Right lobe of liver (tissue), 6 donors: ENCODE results near the gene GABRG3. TPM values are rescaled to one million over a fixed set of nuclear protein-coding genes. Genes with fewer than 3 reads are reported as not detected.
A peak's percentile ranks its signal among the peaks of the same experiment; 100 is the strongest.

Experiments
- ATAC-seq, 4 donors: fragments of 200-7000 bp; cut with Tn5 transposase; one replicate each; pipeline ENCODE4 v1.9.1; 2020; ENCODE audit warnings: mild to moderate bottlenecking in 4 of 4, moderate library complexity in 4 of 4
- DNase-seq, 3 donors: peaks; one replicate each; pipeline ENCODE4 v3.0.0-alpha.2; 2020
- H3K27ac ChIP-seq, 3 donors: fragments of 200-600 bp; one replicate each; pipeline ENCODE4 v1.8.0; 2022
- H3K27me3 ChIP-seq, 2 donors: fragments of 200-600 bp; one replicate each; pipeline ENCODE4 v1.8.0; 2022
- H3K36me3 ChIP-seq, 4 donors: fragments of 200-600 bp; sonication (generic) in 1 of 4; one replicate each; pipeline versions ENCODE4 v1.5.1 to v1.8.0; 2017 to 2022; ENCODE audit warnings: control low read depth in 1 of 4
- H3K4me1 ChIP-seq, 4 donors: fragments of 200-600 bp; sonication (generic) in 1 of 4; one replicate each; pipeline versions ENCODE4 v1.5.1 to v1.8.0; 2017 to 2022; ENCODE audit warnings: control low read depth in 1 of 4
- H3K4me3 ChIP-seq, 3 donors: fragments of 200-600 bp; one replicate each; pipeline ENCODE4 v1.8.0; 2022
- H3K9me3 ChIP-seq, 4 donors: fragments of 200-600 bp; sonication (generic) in 1 of 4; one replicate each; pipeline versions ENCODE4 v1.5.1 to v1.8.0; 2017 to 2022; ENCODE audit warnings: control low read depth in 1 of 4
- POLR2A ChIP-seq: fragments of 450-650 bp; IDR thresholded peaks from one replicate; pipeline ENCODE4 v1.6.1; 2017; ENCODE audit warnings: antibody characterized with exemption, mild to moderate bottlenecking
- WGBS: methylation state at CpG from one replicate; pipeline ENCODE4 v1.1.6; 2018; ENCODE audit warnings: low coverage, low lambda C conversion rate; ENCODE audit not compliant: insufficient coverage; ENCODE audit errors: missing lambda C conversion rate; 5-methylcytosine and 5-hydroxymethylcytosine counted together
- intact Hi-C, 2 donors: fragments of 100-400 bp; cut with DNase I; formaldehyde crosslinking; loops; one replicate each; pipeline versions ENCODE4 v1.11.2 to v1.14.1; 2022
- small RNA-seq, 2 experiments: library from RNA; depleted of rRNA; stranded (forward); fragments of <200 nt; gene quantifications; one replicate each; pipeline ENCODE3, GENCODE V24; 2016
- total RNA-seq, 6 experiments: library from RNA; depleted of rRNA in 2 of 6; stranded (reverse); fragments of >200 nt in 2 of 6; fragmentation: NEBNext Ultra II Directional in 3 of 6; extraction: Animal tissue kit (Norgen Biotek cat#: 25700) in 3 of 6; gene quantifications; one replicate each; pipeline versions ENCODE4 v1.1.0 to v1.2.4, GENCODE V29; 2016 to 2023
- TF ChIP-seq, protein P1 (sequence below), 4 donors: fragments of 200-600 bp in 3 of 4; fragments of 450-650 bp in 1 of 4; IDR thresholded peaks; one replicate each; pipeline versions ENCODE4 v1.5.1 to v1.8.0; 2016 to 2022; ENCODE audit warnings: antibody characterized with exemption in 4 of 4, mild to moderate bottlenecking in 2 of 4
- donor health status: DM: no; HTN: yes; CAD: no.
- donor health status: DM: no; HTN: no; CAD: no.
- donor health status: DM: no; HTN: no; CAD: no.
- donor health status: DM: no; HTN: yes; CAD: no.
- donor health status: DM: no; HTN: yes; CAD: no.

GABRG3 gene
- total RNA-seq, 6 experiments from 2014 or later, result 0.18 TPM; not detected in 5

DNA sequence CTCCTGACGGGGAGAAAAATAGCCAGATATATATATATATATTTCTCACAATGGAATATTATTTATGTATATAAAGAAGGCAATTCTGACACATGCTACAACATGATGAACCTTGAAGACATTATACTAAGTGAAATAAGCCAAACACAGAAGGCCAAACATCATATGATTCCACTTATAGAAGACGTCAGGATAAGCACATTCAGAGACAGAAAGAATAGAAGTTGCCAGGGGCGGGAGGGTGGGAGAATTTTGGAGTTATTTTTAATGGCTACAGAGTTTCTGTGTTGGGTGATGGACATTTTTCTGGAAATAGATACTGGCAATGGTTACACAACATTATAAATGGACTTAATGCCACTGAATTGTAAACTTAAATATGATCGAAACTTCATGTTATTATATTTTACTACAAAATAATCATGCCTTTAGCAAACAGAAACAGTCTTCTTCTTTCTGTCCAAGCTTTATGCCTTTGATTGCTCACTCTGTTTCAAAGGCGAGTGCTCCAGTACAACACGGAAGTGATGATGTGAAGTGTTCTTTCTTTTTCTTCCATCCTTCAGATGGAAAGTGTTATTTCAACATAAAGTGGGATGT, 614.2 kb downstream of the GABRG3 start:
- 55% methylated on average over 6 of the region's 6 CpGs for WGBS
- no peak for TF ChIP-seq POLR2A
- TF ChIP-seq, protein P1, sequence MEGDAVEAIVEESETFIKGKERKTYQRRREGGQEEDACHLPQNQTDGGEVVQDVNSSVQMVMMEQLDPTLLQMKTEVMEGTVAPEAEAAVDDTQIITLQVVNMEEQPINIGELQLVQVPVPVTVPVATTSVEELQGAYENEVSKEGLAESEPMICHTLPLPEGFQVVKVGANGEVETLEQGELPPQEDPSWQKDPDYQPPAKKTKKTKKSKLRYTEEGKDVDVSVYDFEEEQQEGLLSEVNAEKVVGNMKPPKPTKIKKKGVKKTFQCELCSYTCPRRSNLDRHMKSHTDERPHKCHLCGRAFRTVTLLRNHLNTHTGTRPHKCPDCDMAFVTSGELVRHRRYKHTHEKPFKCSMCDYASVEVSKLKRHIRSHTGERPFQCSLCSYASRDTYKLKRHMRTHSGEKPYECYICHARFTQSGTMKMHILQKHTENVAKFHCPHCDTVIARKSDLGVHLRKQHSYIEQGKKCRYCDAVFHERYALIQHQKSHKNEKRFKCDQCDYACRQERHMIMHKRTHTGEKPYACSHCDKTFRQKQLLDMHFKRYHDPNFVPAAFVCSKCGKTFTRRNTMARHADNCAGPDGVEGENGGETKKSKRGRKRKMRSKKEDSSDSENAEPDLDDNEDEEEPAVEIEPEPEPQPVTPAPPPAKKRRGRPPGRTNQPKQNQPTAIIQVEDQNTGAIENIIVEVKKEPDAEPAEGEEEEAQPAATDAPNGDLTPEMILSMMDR (IDR thresholded peaks at IDR 0.05), result no peak
- Histone ChIP-seq H3K36me3 (no peaks in the 10 kb centered on the region), H3K4me3 (no peak overlapping the region), H3K4me1 (no peaks in the 10 kb centered on the region), H3K9me3 (no peaks in the 10 kb centered on the region), H3K27me3 (no peaks in the 10 kb centered on the region), H3K27ac (no peak overlapping the region)
- ATAC-seq, result no peak
- DNase-seq, result no peak
- intact Hi-C loops, result no loop called here

GRCh38 chr15:27587810-27588209, 616.8 kb downstream of the GABRG3 start:
- ATAC-seq, result peak in 1 of 4 donors; percentile 20
- Histone ChIP-seq H3K27me3 (no peaks in the 10 kb centered on the region), H3K4me3 (no peak overlapping the region), H3K27ac (no peak overlapping the region), H3K9me3 (no peaks in the 10 kb centered on the region), H3K36me3 (no peaks in the 10 kb centered on the region), H3K4me1 (no peaks in the 10 kb centered on the region)
- no peak for TF ChIP-seq POLR2A
- TF ChIP-seq, protein P1 (IDR thresholded peaks at IDR 0.05), result no peak
- DNase-seq, result no peak
- intact Hi-C loops, result no loop called here
- WGBS, result 20% methylated on average over 12 of the region's 14 CpGs

GRCh38 chr15:27589260-27589659, 618.3 kb downstream of the GABRG3 start:
- no peak overlapping the region for H3K27ac ChIP-seq
- no peaks in the 10 kb centered on the region for H3K9me3 ChIP-seq
- H3K4me3 ChIP-seq, result no peak overlapping the region
- H3K27me3 ChIP-seq, result no peaks in the 10 kb centered on the region
- TF ChIP-seq, protein P1 (IDR thresholded peaks at IDR 0.05), result no peak
- no peak for TF ChIP-seq POLR2A
- H3K4me1 ChIP-seq, result no peaks in the 10 kb centered on the region
- 62% methylated on average over 7 of the region's 9 CpGs for WGBS
- intact Hi-C loops, result no loop called here
- DNase-seq (no peak), ATAC-seq (no peak)
- H3K36me3 ChIP-seq, result no peaks in the 10 kb centered on the region

DNA sequence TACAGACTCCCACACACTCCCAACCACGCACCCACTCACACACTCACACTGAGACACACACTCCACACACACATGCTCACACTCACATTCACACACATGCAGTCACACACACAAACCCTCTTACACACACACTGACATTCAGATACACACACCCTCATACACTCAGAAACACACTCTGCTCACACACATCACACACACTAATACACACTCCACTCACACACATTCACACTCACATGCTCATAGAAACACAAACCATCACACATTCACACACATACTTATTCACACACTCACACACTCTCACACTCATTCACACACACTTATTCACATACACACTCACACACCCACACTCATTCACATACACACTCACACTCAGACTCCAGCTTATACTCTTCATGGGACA, 618.8 kb downstream of the GABRG3 start:
- H3K27ac ChIP-seq, result no peak overlapping the region
- H3K4me3 ChIP-seq, result no peak overlapping the region
- ATAC-seq, result no peak
- no peaks in the 10 kb centered on the region for H3K4me1 ChIP-seq
- intact Hi-C loops, result no loop called here
- no peaks in the 10 kb centered on the region for H3K9me3 ChIP-seq
- no CpG with 5 or more reads among the region's 1 CpG for WGBS
- no peaks in the 10 kb centered on the region for H3K36me3 ChIP-seq
- TF ChIP-seq, protein P1 (IDR thresholded peaks at IDR 0.05), result no peak
- TF ChIP-seq POLR2A, result no peak
- no peak for DNase-seq
- H3K27me3 ChIP-seq, result no peaks in the 10 kb centered on the region

Small RNA genes within 50 kb of the gene (small RNA-seq; reads per million reads assigned to genes)
- gene RNA5SP391 (0 reads per million in 2 experiments), gene SERPINE4P (0 reads per million in 2 experiments)

Other genes with a start within 250 kb of the GABRG3 start
- gene GABRB3, start 198.1 kb upstream of the GABRG3 start, total RNA-seq, result 1 to 10 TPM in 4 of 6 experiments, under 1 TPM in 2; 0.49 to 2.7 (median 1.4) TPM
- gene GABRA5, start 104.1 kb upstream of the GABRG3 start, total RNA-seq, result not detected